ENCODE measurements around the gene GLI3. TPM values are rescaled to one million over a fixed set of nuclear protein-coding genes. Genes with fewer than 3 reads are reported as not detected.
A peak's percentile ranks its signal among the peaks of the same experiment; 100 is the strongest.

Gene GLI3
- total RNA-seq, 1 donor from 2014 or later, result 32.0 TPM

GRCh38 chr7:41912426-41912825 lies 324.6 kb downstream of the GLI3 start:
- H3K9ac ChIP-seq, result no peak overlapping the region
- H3K36me3 ChIP-seq, result no peaks in the 10 kb centered on the region
- H3F3A ChIP-seq (ENCODE audit: low read depth), result no peaks in the 10 kb centered on the region
- Mint-ChIP-seq H3K9me3 (peaks cover 3% of the 10 kb centered on the region), H3K27me3 (ENCODE audit: insufficient read depth, low read depth) (no peaks in the 10 kb centered on the region), H3K4me1 (no peaks in the 10 kb centered on the region), H3K4me3 (no peak overlapping the region), H3K27ac (no peak overlapping the region), H3K36me3 (no peaks in the 10 kb centered on the region)
- no peak overlapping the region for H3K4me3 ChIP-seq
- no peak for DNase-seq (ENCODE audit: low spot score)
- H3K4me2 ChIP-seq, result no peak overlapping the region
- H4K20me1 ChIP-seq (ENCODE audit: low read depth), result no peaks in the 10 kb centered on the region
- no peak for TF ChIP-seq CTCF (IDR thresholded peaks at IDR 0.05)
- TF ChIP-seq EZH2phosphoT487 (IDR thresholded peaks at IDR 0.05), result no peak
- no peak for TF ChIP-seq EZH2 (IDR thresholded peaks at IDR 0.05)
- H3K9me3 ChIP-seq (ENCODE audit: low read depth), result no peaks in the 10 kb centered on the region
- H3K4me1 ChIP-seq, result no peaks in the 10 kb centered on the region
- H3K27ac ChIP-seq, result no peak overlapping the region
- H2AFZ ChIP-seq (replicated peaks), result peak overlapping the region; percentile 15
- H3K27me3 ChIP-seq, result no peaks in the 10 kb centered on the region
- no peaks in the 10 kb centered on the region for H3K79me2 ChIP-seq (ENCODE audit: low read depth)

GRCh38 chr7:41911792-41912191 lies 325.2 kb downstream of the GLI3 start:
- no peak overlapping the region for H3K27ac ChIP-seq
- no peak overlapping the region for H3K4me2 ChIP-seq
- DNase-seq (ENCODE audit: low spot score), result no peak
- H2AFZ ChIP-seq (replicated peaks), result peak overlapping the region; percentile 15
- no peaks in the 10 kb centered on the region for H3K27me3 ChIP-seq
- H3K36me3 Mint-ChIP-seq, result no peaks in the 10 kb centered on the region
- H3K9me3 Mint-ChIP-seq, result peaks cover 3% of the 10 kb centered on the region
- H3K4me1 Mint-ChIP-seq, result no peaks in the 10 kb centered on the region
- H3K4me1 ChIP-seq, result no peaks in the 10 kb centered on the region
- H3K4me3 ChIP-seq, result no peak overlapping the region
- no peaks in the 10 kb centered on the region for H3K79me2 ChIP-seq (ENCODE audit: low read depth)
- no peaks in the 10 kb centered on the region for H3K9me3 ChIP-seq (ENCODE audit: low read depth)
- no peak overlapping the region for H3K4me3 Mint-ChIP-seq
- H4K20me1 ChIP-seq (ENCODE audit: low read depth), result no peaks in the 10 kb centered on the region
- no peaks in the 10 kb centered on the region for H3F3A ChIP-seq (ENCODE audit: low read depth)
- H3K36me3 ChIP-seq, result no peaks in the 10 kb centered on the region
- no peaks in the 10 kb centered on the region for H3K27me3 Mint-ChIP-seq (ENCODE audit: insufficient read depth, low read depth)
- no peak overlapping the region for H3K27ac Mint-ChIP-seq
- no peak overlapping the region for H3K9ac ChIP-seq
- TF ChIP-seq EZH2phosphoT487 (IDR thresholded peaks at IDR 0.05) (no peak), CTCF (IDR thresholded peaks at IDR 0.05) (no peak), EZH2 (IDR thresholded peaks at IDR 0.05) (no peak)

Small RNAs within 50 kb of the gene (small RNA-seq; reads per million reads assigned to genes)
- not detected for gene HMGN2P30

Measured in neural progenitor cell (in vitro differentiated cells).